Measurements from ENCODE around the gene ADGRE1.

- TF ChIP-seq CTCF (IDR thresholded peaks at IDR 0.05; ENCODE audit: low read length) (no peak), EZH2 (IDR thresholded peaks at IDR 0.05; ENCODE audit: borderline replicate concordance, low read length) (no peak)
Observed at GRCh38 chr19:6963244-6963852, 76.0 kb downstream of the ADGRE1 start.
